Heart right ventricle (tissue), 16 donors: ENCODE data around the gene FHOD3. TPM values are rescaled to one million over a fixed set of nuclear protein-coding genes. Genes with fewer than 3 reads are reported as not detected.

Experiments
- ATAC-seq, 8 donors: fragments of 200-7000 bp; cut with Tn5 transposase; one replicate each; pipeline ENCODE4 v1.9.1; 2020; ENCODE audit warnings: mild to moderate bottlenecking in 8 of 8, moderate library complexity in 8 of 8, moderate number of reproducible peaks in 1 of 8
- DNase-seq, 2 donors: peaks; one replicate each; pipeline ENCODE4 v3.0.0-alpha.2; 2020
- H3K27ac ChIP-seq, 10 donors: fragments of 200-600 bp; sonication (generic) in 2 of 10; one replicate each; pipeline versions ENCODE4 v1.5.0 to v1.8.0; 2020 to 2022; ENCODE audit warnings: mild to moderate bottlenecking in 3 of 10
- H3K27me3 ChIP-seq, 7 donors: fragments of 200-600 bp; one replicate each; pipeline ENCODE4 v1.8.0; 2021 to 2022; ENCODE audit warnings: mild to moderate bottlenecking in 2 of 7
- H3K36me3 ChIP-seq, 9 donors: fragments of 200-600 bp; sonication (generic) in 1 of 9; one replicate each; pipeline versions ENCODE4 v1.5.0 to v1.8.0; 2020 to 2022; ENCODE audit warnings: mild to moderate bottlenecking in 2 of 9
- H3K4me1 ChIP-seq, 9 donors: fragments of 200-600 bp; sonication (generic) in 1 of 9; one replicate each; pipeline versions ENCODE4 v1.5.0 to v1.8.0; 2020 to 2022; ENCODE audit warnings: mild to moderate bottlenecking in 4 of 9
- H3K4me3 ChIP-seq, 10 donors: fragments of 200-600 bp; sonication (generic) in 2 of 10; one replicate each; pipeline versions ENCODE4 v1.5.0 to v1.8.0; 2020 to 2022; ENCODE audit warnings: mild to moderate bottlenecking in 7 of 10, moderate library complexity in 2 of 10
- H3K9me3 ChIP-seq, 11 donors: fragments of 200-600 bp in 10 of 11; sonication (generic) in 2 of 11; one replicate each; pipeline versions ENCODE4 v1.5.0 to v1.8.0; 2013 to 2022; ENCODE audit warnings: mild to moderate bottlenecking in 2 of 11, control low read depth in 1 of 11, moderate library complexity in 1 of 11
- CTCF ChIP-seq, 9 donors: fragments of 200-600 bp; sonication (generic) in 2 of 9; IDR thresholded peaks; one replicate each; pipeline versions ENCODE4 v1.5.0 to v1.8.0; 2021 to 2022; ENCODE audit warnings: antibody characterized with exemption in 9 of 9, mild to moderate bottlenecking in 5 of 9, moderate library complexity in 1 of 9
- WGBS, 2 donors: extraction: QIAGEN DNeasy Blood & Tissue Kit; methylation state at CpG; one replicate each; pipeline ENCODE4 v1.1.7; 2013; ENCODE audit warnings: inconsistent platforms in 1 of 2; 5-methylcytosine and 5-hydroxymethylcytosine counted together
- intact Hi-C, 10 donors: fragments of 100-400 bp; cut with DNase I; formaldehyde crosslinking; loops; one replicate each; pipeline versions ENCODE4 v1.11.1 to v1.14.2; 2022
- polyA plus RNA-seq, 2 donors: library from polyadenylated mRNA; stranded (reverse); fragments of 200-250 nt; gene quantifications; one replicate each; pipeline ENCODE4 v1.2.3, GENCODE V29; 2013
- total RNA-seq, 10 donors: library from RNA; stranded (reverse); fragmentation: NEBNext Ultra II Directional in 3 of 10; extraction: Animal tissue kit (Norgen Biotek cat#: 25700) in 3 of 10; gene quantifications; one replicate each; pipeline versions ENCODE4 v1.2.1 to v1.2.4, GENCODE V29; 2021 to 2023
- donor health status: Arrhythmogenic right ventricular cardiomyopathy.
- donor health status: ischemic (EF 13 %, LVEDD 7.1; RV severe dilation, severe dysfunction).
- donor health status: healthy with polysubstance abuse.
- donor health status: DM: no; HTN: yes; CAD: no.
- donor health status: DM: no; HTN: no; CAD: no.
- donor health status: ischemic (EF 25% LVEDD 6.9; RV normal size, moderate dysfunction).
- donor health status: ischemic (EF 25% LVEDD 5.7; RV mildly dilated, moderate dysfunction).
- donor health status: healthy.
- donor health status: DM: yes; HTN: yes; CAD: no.
- donor health status: Ischemic cardiomyopathy.
- donor health status: ischemic (EF 35%, LVEDD 5.7; RV mildly dilated, moderate dysfunction).
- donor health status: nonischemic (EF 11% LVEDD 7.7; RV severe dilation, severe dysfunction).
- donor health status: DM: yes; HTN: yes; CAD: no.
- donor health status: PGD.
- donor health status: ischemic (EF 29% LVEDD 5.4; RV normal size, mild dysfunction).
- donor health status: nonischemic (EF 23%, LVEDD 6.1; RV moderate dilation, normal function).

FHOD3 gene
- total and polyA plus RNA-seq, 12 donors: 81.8 to 484 (median 356) TPM

- TF ChIP-seq CTCF (IDR thresholded peaks at IDR 0.05): no peak
- 65 to 69% methylated on average over 4 of the region's 4 CpGs for WGBS, 2 donors
- H3K27me3 ChIP-seq: no peaks in the 10 kb centered on the region
- H3K27ac ChIP-seq: peak overlapping the region in 1 of 10 donors; percentile 21
- ATAC-seq (no peak), DNase-seq (no peak)
- peaks cover 0 to 33% (median 8%) of the 10 kb centered on the region in 9 donors for H3K4me1 ChIP-seq
- H3K36me3 ChIP-seq: peaks cover 0 to 31% (median 0%) of the 10 kb centered on the region in 9 donors
- no peaks in the 10 kb centered on the region for H3K9me3 ChIP-seq
- no peak overlapping the region for H3K4me3 ChIP-seq
- intact Hi-C loops: loop anchor here in 1 of 10 donors (5.0 kb wide), 1 partner anchor 35 kb away; no protein-coding TSS in a partner anchor
These were observed 474.8 kb downstream of the FHOD3 start for GRCh38 chr18:36772241-36772723.

DNA sequence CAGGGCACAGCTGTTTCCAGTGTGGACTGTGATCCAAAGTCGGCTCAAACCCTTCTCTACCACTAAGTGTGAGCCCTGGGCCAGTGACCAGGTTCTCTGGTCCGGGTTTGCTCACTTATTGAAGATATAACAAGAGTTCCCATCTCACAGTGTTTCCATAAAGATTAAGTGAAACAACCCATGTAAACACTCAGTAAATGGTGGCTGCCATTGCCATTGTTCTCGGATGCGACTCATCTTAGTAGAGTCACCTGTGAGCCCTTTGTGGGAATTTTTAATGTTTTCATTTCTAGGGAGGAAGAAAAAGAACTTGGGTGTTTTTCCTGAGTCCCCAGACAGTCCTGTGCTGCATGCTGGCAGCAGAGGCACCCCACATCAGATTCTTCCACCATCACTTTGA is 477.9 kb downstream of the FHOD3 start:
- TF ChIP-seq CTCF (IDR thresholded peaks at IDR 0.05): no peak
- intact Hi-C loops: no loop called here
- peaks cover 0 to 33% (median 9%) of the 10 kb centered on the region in 9 donors for H3K36me3 ChIP-seq
- peaks cover 0 to 42% (median 12%) of the 10 kb centered on the region in 9 donors for H3K4me1 ChIP-seq
- no peaks in the 10 kb centered on the region for H3K27me3 ChIP-seq
- no peaks in the 10 kb centered on the region for H3K9me3 ChIP-seq
- H3K4me3 ChIP-seq: no peak overlapping the region
- DNase-seq (no peak), ATAC-seq (no peak)
- no peak overlapping the region for H3K27ac ChIP-seq
- whole genome bisulfite sequencing, 2 donors: 90 to 94% methylated on average over 4 of the region's 4 CpGs

DNA sequence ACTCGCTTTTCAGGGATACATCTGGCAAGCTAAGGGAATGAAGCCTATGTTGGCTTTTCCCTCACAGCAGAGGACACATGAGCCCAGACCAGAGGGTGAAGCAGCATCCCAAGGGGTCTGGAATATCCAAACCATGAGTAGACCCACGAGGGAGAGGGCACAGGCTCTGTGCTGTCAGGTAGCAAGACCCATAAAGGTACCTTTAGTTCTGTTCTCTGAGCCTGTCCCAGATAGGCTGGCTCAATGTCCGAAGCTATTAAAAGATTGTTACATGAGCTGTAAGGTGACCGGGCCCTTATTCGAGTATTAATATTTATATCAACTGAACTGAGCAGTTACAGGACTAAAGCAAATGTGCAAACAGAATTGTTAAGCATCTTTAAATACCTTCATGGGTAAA is 479.1 kb downstream of the FHOD3 start:
- peaks cover 0 to 46% (median 12%) of the 10 kb centered on the region in 9 donors for H3K36me3 ChIP-seq
- intact Hi-C loops: no loop called here
- H3K4me3 ChIP-seq: no peak overlapping the region
- H3K27me3 ChIP-seq: no peaks in the 10 kb centered on the region
- no peak for TF ChIP-seq CTCF (IDR thresholded peaks at IDR 0.05)
- ATAC-seq: peak; percentile 50 to 93 (median 73)
- H3K27ac ChIP-seq: peak overlapping the region in 9 of 10 donors; percentile 21 to 75 (median 63)
- H3K4me1 ChIP-seq: peaks cover 0 to 42% (median 12%) of the 10 kb centered on the region in 9 donors
- WGBS, 2 donors: 52 to 76% methylated on average over 5 of the region's 5 CpGs
- no peak for DNase-seq
- no peaks in the 10 kb centered on the region for H3K9me3 ChIP-seq

- TF ChIP-seq CTCF (IDR thresholded peaks at IDR 0.05): no peak
- no peaks in the 10 kb centered on the region for H3K9me3 ChIP-seq
- H3K36me3 ChIP-seq: peaks cover 0 to 55% (median 13%) of the 10 kb centered on the region in 9 donors
- H3K27me3 ChIP-seq: no peaks in the 10 kb centered on the region
- DNase-seq (no peak), ATAC-seq (peak in 1 of 8 donors; percentile 44)
- WGBS, 2 donors: 95% methylated on average over 1 of the region's 1 CpG
- H3K4me3 ChIP-seq: no peak overlapping the region
- intact Hi-C loops: no loop called here
- peak overlapping the region in 4 of 10 donors; percentile 63 to 75 (median 70) for H3K27ac ChIP-seq
- H3K4me1 ChIP-seq: peaks cover 0 to 36% (median 12%) of the 10 kb centered on the region in 9 donors
These were observed 480.1 kb downstream of the FHOD3 start for GRCh38 chr18:36777566-36777965.
